HG02678 (cell line): ENCODE measurements around the gene DDX31.

Source experiments
- ATAC-seq: cut with Tn5 transposase; IDR thresholded peaks from one replicate; pipeline ENCODE4 v1.9.1; 2021; ENCODE audit warnings: mild to moderate bottlenecking, moderate library complexity; ENCODE audit not compliant: unreplicated experiment

The DDX31 gene

GRCh38 chr9:132638240-132638639 lies 31.5 kb downstream of the DDX31 start:
- no peak for ATAC-seq

- ATAC-seq, result no peak
These were observed 32.0 kb downstream of the DDX31 start for GRCh38 chr9:132637801-132638200.

- ATAC-seq, result no peak
These were observed 32.4 kb downstream of the DDX31 start for GRCh38 chr9:132637351-132637750.

- ATAC-seq, result no peak
These were observed 35.5 kb downstream of the DDX31 start for GRCh38 chr9:132634327-132634726.

- no peak for ATAC-seq
These were observed 37.2 kb downstream of the DDX31 start for GRCh38 chr9:132632413-132633129.

GRCh38 chr9:132631685-132632084 lies 38.1 kb downstream of the DDX31 start:
- ATAC-seq, result no peak

- no peak for ATAC-seq
These were observed 38.5 kb downstream of the DDX31 start for GRCh38 chr9:132631280-132631679.

- ATAC-seq, result no peak
These were observed 39.0 kb downstream of the DDX31 start for GRCh38 chr9:132630811-132631210.

GRCh38 chr9:132630116-132630515 lies 39.7 kb downstream of the DDX31 start:
- no peak for ATAC-seq

GRCh38 chr9:132628746-132629145 lies 41.0 kb downstream of the DDX31 start:
- ATAC-seq, result no peak

- ATAC-seq, result no peak
These were observed 42.2 kb downstream of the DDX31 start for GRCh38 chr9:132627594-132627993.

GRCh38 chr9:132627106-132627505 lies 42.7 kb downstream of the DDX31 start:
- no peak for ATAC-seq

- ATAC-seq, result no peak
These were observed 43.5 kb downstream of the DDX31 start for GRCh38 chr9:132626285-132626684.

- no peak for ATAC-seq
These were observed 47.6 kb downstream of the DDX31 start for GRCh38 chr9:132622159-132622558.

- no peak for ATAC-seq
These were observed 53.1 kb downstream of the DDX31 start for GRCh38 chr9:132616725-132617124.

- no peak for ATAC-seq
These were observed 54.0 kb downstream of the DDX31 start for GRCh38 chr9:132615774-132616173.

GRCh38 chr9:132614324-132614723 lies 55.5 kb downstream of the DDX31 start:
- no peak for ATAC-seq

GRCh38 chr9:132610661-132611060 lies 59.1 kb downstream of the DDX31 start:
- no peak for ATAC-seq

- no peak for ATAC-seq
These were observed 60.0 kb downstream of the DDX31 start for GRCh38 chr9:132609829-132610228.

- no peak for ATAC-seq
These were observed 60.6 kb downstream of the DDX31 start for GRCh38 chr9:132609184-132609583.

GRCh38 chr9:132606066-132606465 lies 63.7 kb downstream of the DDX31 start:
- no peak for ATAC-seq

- ATAC-seq, result no peak
These were observed 64.4 kb downstream of the DDX31 start for GRCh38 chr9:132605387-132605786.

- no peak for ATAC-seq
These were observed 67.6 kb downstream of the DDX31 start for GRCh38 chr9:132602207-132602606.
